GM21367 (cell line): ENCODE measurements around the gene C1QA.
"Not testable (repeated sequence)": the region's sequence is repeated elsewhere in the genome, so short reads cannot be mapped to it uniquely, and the experiment has no call there.

Source experiments
- ATAC-seq: cut with Tn5 transposase; IDR thresholded peaks from one replicate; pipeline ENCODE4 v1.9.1; 2021; ENCODE audit not compliant: unreplicated experiment

Gene C1QA

DNA sequence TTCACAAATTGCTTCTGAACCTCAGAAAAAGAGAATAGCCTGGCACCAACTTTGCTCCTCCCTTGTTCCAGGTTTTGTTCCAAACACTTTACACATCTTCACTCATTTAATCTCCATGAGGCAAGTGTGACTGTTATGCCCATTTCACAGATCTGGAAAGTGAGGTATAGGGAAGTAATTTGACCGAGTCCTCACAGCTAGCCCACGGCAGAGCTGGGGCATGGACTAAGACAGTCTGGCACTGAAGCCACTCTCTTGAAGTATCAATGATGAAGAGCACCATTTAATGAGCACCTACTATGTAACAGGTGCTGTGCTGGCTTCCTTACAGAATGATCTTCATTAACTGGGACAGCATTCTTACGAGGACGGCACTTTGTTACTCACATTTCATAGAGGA, 35.6 kb downstream of the C1QA start:
- no peak for ATAC-seq

DNA sequence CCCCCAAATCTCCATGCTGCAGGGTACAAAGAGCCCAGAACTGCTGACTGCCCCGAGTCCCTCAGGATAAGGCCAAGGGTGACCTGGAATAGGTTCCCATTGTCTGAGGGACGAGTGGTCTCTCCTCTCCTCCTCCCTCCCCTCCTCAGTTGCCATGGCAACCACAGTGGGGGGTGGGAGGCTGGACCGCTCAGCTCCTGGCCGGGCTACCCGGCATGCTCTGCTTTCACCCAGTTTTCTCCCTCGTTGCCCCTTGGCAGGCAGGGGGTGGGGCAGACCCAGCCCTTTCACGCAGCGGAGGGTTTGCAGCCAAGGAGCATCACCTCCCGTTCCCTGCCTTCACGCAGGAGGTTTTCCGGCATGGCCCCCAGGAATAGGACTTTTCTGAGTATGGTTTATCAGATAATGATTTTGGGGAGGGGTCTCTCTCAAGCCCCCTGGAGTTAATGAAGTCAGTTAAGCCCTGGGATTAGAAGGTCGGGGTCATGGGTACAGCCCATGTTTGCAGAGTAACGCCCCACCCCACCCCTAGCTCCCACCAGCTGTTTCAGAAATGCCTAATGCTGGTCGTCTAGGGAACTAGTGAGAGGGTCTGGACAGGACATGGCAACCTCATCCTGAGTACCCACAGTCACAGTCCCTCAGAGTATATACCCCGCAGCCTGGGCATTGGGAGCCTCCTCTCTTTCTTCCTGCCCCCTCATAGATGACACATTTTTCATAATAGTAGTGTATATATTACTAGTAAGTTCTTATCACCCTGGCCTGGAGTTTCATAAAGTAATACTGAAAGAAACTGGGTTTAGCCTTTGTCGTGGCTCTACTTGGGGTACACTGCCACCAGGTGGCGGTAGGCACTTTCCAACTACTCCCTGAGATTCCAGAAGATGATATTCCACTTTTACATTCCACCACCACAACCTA, 37.3 kb downstream of the C1QA start:
- no peak for ATAC-seq

DNA sequence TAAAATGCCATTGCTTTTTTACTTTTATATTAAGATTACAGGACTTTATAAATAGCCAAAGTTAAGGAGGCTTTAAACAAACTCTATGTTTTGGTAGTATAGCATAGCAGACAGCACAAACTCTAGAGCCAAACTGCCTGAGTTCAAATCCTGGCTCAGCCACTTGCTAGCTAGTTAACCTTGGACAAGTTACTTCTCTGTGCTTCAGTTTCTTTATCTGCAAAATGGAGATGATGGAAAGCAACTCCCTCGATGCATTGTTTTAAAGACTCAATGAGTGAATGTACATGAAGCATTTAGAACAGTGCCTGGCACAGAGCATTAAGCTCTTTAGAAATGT, 38.0 kb downstream of the C1QA start:
- ATAC-seq = no peak

DNA sequence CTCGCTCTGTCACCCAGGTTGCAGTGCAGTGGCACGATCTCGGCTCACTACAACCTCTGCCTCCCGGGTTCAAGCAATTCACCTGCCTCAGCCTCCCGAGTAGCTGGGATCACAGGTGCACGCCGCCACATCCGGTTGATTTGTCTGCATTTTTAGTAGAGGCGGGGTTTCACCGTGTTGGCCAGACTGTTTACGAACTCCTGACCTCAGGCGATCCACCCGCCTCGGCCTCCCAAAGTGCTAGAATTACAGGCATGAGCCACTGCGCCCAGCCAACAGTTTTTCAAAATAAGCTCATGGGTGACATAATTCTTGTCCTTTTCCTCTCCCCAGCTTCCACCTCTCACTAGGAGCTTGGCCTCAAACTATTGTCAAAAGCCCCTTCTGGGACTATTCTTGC, 39.7 kb downstream of the C1QA start:
- ATAC-seq = not testable (repeated sequence)

DNA sequence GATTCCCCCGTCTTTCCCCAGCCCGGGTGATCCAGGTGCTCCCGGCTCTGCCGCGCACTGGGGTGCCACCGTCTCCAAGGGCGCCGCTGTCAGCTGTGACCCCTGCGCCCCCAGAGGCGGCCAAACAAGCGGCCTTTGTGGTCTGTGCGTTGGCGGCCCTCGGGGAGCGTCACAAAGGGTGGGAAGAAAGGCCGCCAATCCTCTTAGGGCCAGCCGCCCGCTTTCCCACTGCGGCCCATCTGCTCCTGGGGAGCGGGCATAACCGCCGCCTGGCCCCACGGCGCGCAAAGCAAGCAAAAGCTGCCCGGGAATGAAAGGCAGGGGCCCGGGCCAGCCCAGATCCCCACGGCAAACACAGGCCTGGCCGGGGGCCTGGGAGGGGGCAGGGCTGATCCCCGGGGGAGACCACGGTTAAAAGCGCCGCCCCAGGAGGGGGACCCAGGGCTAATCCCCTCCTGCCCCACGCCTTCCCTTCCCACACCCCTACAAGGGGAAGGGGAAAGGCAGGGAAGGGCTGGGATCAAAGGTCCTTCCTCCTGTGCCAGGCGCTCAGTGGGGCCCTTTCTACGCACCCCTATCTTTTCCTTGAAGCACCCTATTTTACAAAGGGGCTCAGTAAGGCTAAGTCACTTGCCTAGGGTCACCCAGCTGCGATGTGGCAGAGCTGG, 40.6 kb downstream of the C1QA start:
- no peak for ATAC-seq

DNA sequence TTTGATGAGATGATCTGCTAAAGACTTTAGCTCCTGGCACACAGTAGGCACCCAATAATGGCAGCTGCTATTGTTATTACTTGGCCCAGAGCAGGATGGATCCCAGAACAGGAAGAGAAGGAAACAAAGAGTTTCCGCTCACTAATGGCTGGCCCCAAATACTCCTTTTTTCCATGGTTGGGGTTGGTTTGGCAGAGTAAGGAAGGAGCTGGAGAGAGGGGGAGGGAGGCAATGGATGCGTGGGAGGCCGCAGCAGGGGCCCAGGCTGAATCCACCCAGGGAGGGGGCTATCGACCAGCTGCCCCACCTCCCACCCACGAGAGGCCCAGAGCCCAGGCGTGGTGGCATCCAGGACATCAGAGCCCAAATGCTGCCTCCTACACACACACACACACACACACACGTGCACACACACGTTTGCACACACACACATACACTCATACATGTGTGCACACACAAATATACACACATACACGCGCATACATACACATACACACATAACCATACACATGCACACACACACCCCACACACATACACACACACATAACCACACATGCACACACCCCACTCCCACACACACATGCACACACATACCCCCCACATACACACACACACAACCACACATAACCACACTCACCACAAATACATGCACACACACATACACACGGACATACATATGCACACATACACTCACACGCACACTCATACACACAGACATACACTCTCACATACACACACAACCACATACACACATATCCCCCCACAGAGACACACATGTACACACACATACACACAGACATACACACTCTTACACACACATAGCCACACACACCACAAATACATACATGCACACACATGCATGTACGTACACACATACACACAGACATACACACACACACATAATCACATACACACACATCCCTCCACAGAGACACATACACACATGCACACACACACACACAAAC, 41.8 kb downstream of the C1QA start:
- no peak for ATAC-seq

DNA sequence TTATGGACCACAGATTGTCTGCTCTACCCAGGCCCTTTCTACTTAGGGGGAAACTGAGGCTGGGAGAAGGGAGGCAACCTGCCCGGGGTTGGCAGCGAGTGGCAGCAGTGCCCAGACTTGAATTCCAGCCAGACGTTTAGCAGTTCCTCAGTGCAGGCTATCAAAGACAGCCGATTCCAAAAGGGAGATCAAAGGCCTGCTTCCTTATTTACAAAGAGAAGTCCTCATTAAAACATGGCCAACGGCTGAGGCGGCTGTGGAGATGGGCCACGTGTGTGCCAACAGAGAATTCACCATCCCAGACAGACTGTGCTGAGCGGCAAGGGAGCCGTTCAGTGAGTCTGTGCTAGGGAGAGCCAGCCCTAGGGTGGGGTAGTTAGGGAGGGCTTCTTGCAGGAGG, 44.3 kb downstream of the C1QA start:
- ATAC-seq = no peak

DNA sequence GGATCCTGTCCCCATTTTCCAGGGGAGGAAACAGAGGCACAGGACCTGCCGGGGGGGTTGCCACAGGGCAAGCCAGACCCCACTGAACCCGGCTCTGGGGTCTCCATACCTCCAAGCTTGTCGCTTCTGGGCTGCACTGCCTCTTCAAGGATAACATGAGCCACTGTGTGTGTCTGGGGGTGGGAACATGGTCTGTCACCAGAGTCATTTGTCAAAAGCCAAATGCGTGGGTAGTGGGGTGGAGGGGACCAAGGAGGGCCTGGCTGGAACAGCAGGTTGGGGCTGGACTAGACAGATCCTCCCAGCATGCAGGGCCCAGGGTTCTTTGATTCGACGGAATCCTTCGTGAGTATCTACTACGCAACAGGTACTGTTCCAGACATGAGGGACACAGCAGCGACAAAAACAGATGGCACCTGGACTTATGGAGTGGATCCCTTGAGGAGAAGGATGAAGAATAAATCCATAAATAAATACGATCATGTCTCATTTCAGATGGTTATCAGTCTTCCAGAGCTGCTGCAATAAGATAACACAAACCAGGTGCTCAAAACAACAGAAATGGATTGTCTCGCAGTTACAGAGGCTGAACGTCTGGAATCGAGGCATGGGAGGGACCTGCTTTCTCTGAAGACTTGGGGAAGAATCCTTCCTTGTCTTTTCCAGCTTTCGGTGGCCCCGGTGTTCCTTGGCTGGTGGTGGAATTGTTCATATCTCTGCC, 45.3 kb downstream of the C1QA start:
- no peak for ATAC-seq

DNA sequence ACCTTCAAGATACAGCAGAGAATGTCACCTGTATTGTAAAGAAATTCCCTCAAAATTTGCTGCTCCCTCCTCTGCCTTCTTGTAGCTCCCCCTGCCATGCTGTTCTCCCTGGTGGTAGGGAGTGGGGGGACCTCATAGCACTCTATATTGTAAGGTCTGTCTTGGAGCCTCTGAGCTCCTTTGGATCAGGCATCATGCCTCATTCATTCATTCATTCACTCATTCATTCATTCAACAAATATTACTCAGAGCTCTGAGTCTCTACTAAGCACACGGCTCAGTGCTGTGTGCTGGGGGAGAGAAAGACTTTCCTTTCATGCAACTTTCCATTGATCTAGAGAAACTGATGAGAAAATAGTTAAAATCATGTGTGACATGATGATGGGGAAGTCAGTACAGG, 47.1 kb downstream of the C1QA start:
- no peak for ATAC-seq

DNA sequence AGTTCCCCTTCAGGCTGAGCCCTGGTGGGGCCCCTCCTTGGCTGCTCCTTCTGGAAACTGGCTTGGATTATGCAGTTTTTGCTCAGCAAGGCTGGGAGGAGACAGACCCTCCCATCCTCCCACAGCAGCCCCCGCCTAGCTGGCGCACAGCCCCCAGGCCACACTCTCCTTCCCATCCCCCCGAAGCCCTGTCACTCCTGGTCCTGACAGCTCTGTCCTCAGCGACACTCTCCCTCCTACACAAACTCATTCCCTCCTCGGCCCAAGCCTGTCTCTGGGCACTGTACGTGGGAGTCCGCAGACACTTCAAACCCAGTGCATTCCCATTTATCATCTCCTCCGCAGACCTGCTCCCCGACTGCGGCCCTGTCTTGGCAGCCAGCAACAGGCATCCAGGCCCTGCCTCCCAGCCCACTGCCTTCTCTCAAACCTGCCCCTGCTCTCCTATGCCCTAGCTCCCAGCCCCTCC, 49.2 kb downstream of the C1QA start:
- no peak for ATAC-seq

DNA sequence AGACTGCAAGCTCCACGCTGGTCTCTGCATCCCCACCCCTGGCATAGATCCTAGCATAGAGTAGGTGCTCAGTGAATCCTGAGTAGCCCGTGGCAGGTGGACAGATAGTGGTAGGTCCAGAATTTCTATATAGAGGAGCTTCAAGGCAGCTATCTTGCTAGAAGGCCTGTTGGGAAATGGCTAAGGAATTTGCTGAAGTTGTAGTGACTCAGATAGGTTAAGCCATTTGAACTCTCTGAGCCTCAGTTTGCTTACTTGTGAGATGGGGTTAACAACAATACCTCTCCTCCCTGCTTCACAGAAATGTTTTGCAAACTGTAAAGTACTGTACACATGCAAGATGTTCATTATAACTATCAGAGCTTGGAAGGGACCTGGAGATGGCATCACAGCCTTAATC, 50.8 kb downstream of the C1QA start:
- ATAC-seq = no peak

DNA sequence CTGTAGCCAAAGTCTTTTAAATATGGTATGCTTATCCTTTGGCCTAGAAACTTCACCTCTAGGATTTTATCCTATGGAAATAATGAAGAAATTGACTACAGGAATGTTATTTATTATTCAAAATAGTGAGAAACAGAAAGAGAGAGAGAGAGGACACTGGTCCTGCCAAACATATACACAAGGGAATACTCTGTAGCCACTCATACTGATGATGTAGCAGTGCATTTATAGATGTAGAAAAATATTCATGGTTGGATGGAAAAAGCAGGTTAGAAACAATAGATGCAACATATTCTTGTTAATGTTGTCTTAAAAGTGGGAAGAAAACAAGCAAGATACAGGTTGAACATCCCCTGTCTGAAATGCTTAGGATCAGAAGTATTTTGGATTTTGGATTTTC, 52.0 kb downstream of the C1QA start:
- no peak for ATAC-seq
